HEK293 (cell line): ENCODE results near the gene TUBB4A.

Experiments
- SP7 ChIP-seq: fragments of 450-650 bp; formaldehyde crosslinking; IDR thresholded peaks from 2 replicates; pipeline ENCODE4 v1.5.1; 2016; ENCODE audit warnings: missing biosample characterization, missing genetic modification characterization
- TCF7L2 ChIP-seq: IDR thresholded peaks from 2 replicates; pipeline ENCODE4 v1.6.1; 2011; ENCODE audit warnings: low read depth, mild to moderate bottlenecking, inconsistent platforms, low read length, moderate library complexity, borderline replicate concordance
- YY1 ChIP-seq: fragments of 450-650 bp; formaldehyde crosslinking; IDR thresholded peaks from 2 replicates; pipeline ENCODE4 v1.5.1; 2018; ENCODE audit warnings: missing biosample characterization, missing genetic modification characterization
- ZBTB17 ChIP-seq: fragments of 450-650 bp; formaldehyde crosslinking; IDR thresholded peaks from 2 replicates; pipeline ENCODE4 v1.5.1; 2016; ENCODE audit warnings: missing biosample characterization, missing genetic modification characterization
- ZNF138 ChIP-seq: fragments of 450-650 bp; formaldehyde crosslinking; IDR thresholded peaks from 2 replicates; pipeline ENCODE4 v1.5.1; 2016; ENCODE audit warnings: missing biosample characterization, missing genetic modification characterization, borderline replicate concordance
- ZNF18 ChIP-seq: fragments of 450-650 bp; formaldehyde crosslinking; IDR thresholded peaks from 2 replicates; pipeline ENCODE4 v1.5.1; 2016; ENCODE audit warnings: missing biosample characterization, missing genetic modification characterization
- ZNF335 ChIP-seq: fragments of 450-650 bp; formaldehyde crosslinking; conservative IDR thresholded peaks from 2 replicates; pipeline ENCODE4 v1.5.1; 2016; ENCODE audit warnings: missing biosample characterization, missing genetic modification characterization
- ZNF530 ChIP-seq: fragments of 450-650 bp; formaldehyde crosslinking; IDR thresholded peaks from 2 replicates; pipeline ENCODE4 v1.5.1; 2016; ENCODE audit warnings: low read depth, missing biosample characterization, missing genetic modification characterization
- ZNF621 ChIP-seq: fragments of 450-650 bp; formaldehyde crosslinking; IDR thresholded peaks from 2 replicates; pipeline ENCODE4 v1.5.1; 2017; ENCODE audit warnings: missing biosample characterization, missing genetic modification characterization
- TF ChIP-seq, protein P1 (sequence below): fragments of 450-650 bp; formaldehyde crosslinking; IDR thresholded peaks from 2 replicates; pipeline ENCODE4 v1.5.1; 2017; ENCODE audit warnings: missing biosample characterization, missing genetic modification characterization
- TF ChIP-seq, protein P2 (sequence below): fragments of 450-650 bp; formaldehyde crosslinking; IDR thresholded peaks from 2 replicates; pipeline ENCODE4 v1.5.1; 2016; ENCODE audit warnings: missing biosample characterization, missing genetic modification characterization
- TF ChIP-seq, protein P3 (sequence below): fragments of 450-650 bp; formaldehyde crosslinking; IDR thresholded peaks from 2 replicates; pipeline ENCODE4 v1.5.1; 2016; ENCODE audit warnings: missing biosample characterization, missing genetic modification characterization
- TF ChIP-seq, protein P4 (sequence below): fragments of 450-650 bp; formaldehyde crosslinking; IDR thresholded peaks from 2 replicates; pipeline ENCODE4 v1.5.1; 2016; ENCODE audit warnings: missing biosample characterization, missing genetic modification characterization, borderline replicate concordance

- TF ChIP-seq ZBTB17 (tag by site-specific recombination) (no peak), SP7 (tag by site-specific recombination) (no peak), ZNF18 (tag by site-specific recombination) (no peak), ZNF530 (no peak), YY1 (tag by site-specific recombination) (no peak), TCF7L2 (no peak), ZNF138 (no peak), ZNF335 (tag by site-specific recombination) (peak; percentile 34), ZNF621 (tag by site-specific recombination) (no peak)
- TF ChIP-seq, protein P1, sequence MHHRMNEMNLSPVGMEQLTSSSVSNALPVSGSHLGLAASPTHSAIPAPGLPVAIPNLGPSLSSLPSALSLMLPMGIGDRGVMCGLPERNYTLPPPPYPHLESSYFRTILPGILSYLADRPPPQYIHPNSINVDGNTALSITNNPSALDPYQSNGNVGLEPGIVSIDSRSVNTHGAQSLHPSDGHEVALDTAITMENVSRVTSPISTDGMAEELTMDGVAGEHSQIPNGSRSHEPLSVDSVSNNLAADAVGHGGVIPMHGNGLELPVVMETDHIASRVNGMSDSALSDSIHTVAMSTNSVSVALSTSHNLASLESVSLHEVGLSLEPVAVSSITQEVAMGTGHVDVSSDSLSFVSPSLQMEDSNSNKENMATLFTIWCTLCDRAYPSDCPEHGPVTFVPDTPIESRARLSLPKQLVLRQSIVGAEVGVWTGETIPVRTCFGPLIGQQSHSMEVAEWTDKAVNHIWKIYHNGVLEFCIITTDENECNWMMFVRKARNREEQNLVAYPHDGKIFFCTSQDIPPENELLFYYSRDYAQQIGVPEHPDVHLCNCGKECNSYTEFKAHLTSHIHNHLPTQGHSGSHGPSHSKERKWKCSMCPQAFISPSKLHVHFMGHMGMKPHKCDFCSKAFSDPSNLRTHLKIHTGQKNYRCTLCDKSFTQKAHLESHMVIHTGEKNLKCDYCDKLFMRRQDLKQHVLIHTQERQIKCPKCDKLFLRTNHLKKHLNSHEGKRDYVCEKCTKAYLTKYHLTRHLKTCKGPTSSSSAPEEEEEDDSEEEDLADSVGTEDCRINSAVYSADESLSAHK, result no peak
- TF ChIP-seq, protein P2, sequence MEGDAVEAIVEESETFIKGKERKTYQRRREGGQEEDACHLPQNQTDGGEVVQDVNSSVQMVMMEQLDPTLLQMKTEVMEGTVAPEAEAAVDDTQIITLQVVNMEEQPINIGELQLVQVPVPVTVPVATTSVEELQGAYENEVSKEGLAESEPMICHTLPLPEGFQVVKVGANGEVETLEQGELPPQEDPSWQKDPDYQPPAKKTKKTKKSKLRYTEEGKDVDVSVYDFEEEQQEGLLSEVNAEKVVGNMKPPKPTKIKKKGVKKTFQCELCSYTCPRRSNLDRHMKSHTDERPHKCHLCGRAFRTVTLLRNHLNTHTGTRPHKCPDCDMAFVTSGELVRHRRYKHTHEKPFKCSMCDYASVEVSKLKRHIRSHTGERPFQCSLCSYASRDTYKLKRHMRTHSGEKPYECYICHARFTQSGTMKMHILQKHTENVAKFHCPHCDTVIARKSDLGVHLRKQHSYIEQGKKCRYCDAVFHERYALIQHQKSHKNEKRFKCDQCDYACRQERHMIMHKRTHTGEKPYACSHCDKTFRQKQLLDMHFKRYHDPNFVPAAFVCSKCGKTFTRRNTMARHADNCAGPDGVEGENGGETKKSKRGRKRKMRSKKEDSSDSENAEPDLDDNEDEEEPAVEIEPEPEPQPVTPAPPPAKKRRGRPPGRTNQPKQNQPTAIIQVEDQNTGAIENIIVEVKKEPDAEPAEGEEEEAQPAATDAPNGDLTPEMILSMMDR (tag by site-specific recombination), result peak; percentile 79
- TF ChIP-seq, protein P3, sequence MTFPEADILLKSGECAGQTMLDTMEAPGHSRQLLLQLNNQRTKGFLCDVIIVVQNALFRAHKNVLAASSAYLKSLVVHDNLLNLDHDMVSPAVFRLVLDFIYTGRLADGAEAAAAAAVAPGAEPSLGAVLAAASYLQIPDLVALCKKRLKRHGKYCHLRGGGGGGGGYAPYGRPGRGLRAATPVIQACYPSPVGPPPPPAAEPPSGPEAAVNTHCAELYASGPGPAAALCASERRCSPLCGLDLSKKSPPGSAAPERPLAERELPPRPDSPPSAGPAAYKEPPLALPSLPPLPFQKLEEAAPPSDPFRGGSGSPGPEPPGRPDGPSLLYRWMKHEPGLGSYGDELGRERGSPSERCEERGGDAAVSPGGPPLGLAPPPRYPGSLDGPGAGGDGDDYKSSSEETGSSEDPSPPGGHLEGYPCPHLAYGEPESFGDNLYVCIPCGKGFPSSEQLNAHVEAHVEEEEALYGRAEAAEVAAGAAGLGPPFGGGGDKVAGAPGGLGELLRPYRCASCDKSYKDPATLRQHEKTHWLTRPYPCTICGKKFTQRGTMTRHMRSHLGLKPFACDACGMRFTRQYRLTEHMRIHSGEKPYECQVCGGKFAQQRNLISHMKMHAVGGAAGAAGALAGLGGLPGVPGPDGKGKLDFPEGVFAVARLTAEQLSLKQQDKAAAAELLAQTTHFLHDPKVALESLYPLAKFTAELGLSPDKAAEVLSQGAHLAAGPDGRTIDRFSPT (tag by site-specific recombination), result no peak
- TF ChIP-seq, protein P4, sequence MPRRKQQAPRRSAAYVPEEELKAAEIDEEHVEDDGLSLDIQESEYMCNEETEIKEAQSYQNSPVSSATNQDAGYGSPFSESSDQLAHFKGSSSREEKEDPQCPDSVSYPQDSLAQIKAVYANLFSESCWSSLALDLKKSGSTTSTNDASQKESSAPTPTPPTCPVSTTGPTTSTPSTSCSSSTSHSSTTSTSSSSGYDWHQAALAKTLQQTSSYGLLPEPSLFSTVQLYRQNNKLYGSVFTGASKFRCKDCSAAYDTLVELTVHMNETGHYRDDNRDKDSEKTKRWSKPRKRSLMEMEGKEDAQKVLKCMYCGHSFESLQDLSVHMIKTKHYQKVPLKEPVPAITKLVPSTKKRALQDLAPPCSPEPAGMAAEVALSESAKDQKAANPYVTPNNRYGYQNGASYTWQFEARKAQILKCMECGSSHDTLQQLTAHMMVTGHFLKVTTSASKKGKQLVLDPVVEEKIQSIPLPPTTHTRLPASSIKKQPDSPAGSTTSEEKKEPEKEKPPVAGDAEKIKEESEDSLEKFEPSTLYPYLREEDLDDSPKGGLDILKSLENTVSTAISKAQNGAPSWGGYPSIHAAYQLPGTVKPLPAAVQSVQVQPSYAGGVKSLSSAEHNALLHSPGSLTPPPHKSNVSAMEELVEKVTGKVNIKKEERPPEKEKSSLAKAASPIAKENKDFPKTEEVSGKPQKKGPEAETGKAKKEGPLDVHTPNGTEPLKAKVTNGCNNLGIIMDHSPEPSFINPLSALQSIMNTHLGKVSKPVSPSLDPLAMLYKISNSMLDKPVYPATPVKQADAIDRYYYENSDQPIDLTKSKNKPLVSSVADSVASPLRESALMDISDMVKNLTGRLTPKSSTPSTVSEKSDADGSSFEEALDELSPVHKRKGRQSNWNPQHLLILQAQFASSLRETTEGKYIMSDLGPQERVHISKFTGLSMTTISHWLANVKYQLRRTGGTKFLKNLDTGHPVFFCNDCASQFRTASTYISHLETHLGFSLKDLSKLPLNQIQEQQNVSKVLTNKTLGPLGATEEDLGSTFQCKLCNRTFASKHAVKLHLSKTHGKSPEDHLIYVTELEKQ, result no peak
These were observed 20.4 kb downstream of the TUBB4A start, which contains the start of gene DENND1C for GRCh38 chr19:6481541-6482342.
